BLaER1 treated with 17β-estradiol and CSF1 and Interleukin-3, amounts not matched to agents 10 nM and 100 nM (cell line): Measurements from ENCODE around the gene GATA1.

Experiments used
- H3K27ac ChIP-seq, 11 experiments: shearing (Covaris generic); formaldehyde crosslinking; 2 replicates each; pipeline ENCODE4 v1.8.1; 2022
- H3K27me3 ChIP-seq, 11 experiments: shearing (Covaris generic); formaldehyde crosslinking; 2 replicates each; pipeline ENCODE4 v1.8.1; 2022
- H3K36me3 ChIP-seq, 11 experiments: shearing (Covaris generic); formaldehyde crosslinking; 2 replicates each; pipeline ENCODE4 v1.8.1; 2022
- H3K4me1 ChIP-seq, 10 experiments: shearing (Covaris generic); formaldehyde crosslinking; 2 replicates each; pipeline ENCODE4 v1.8.1; 2022
- H3K4me2 ChIP-seq, 11 experiments: shearing (Covaris generic); formaldehyde crosslinking; 2 replicates each; pipeline ENCODE4 v1.8.1; 2022
- H3K4me3 ChIP-seq, 10 experiments: shearing (Covaris generic); formaldehyde crosslinking; 2 replicates each; pipeline ENCODE4 v1.8.1; 2022
- H3K9ac ChIP-seq, 11 experiments: shearing (Covaris generic); formaldehyde crosslinking; 2 replicates each; pipeline ENCODE4 v1.8.1; 2022
- H3K9me3 ChIP-seq, 11 experiments: shearing (Covaris generic); formaldehyde crosslinking; replicated peaks in 1 of 11; 2 replicates each; pipeline ENCODE4 v1.8.1; 2022
- H4K20me1 ChIP-seq, 11 experiments: shearing (Covaris generic); formaldehyde crosslinking; 2 replicates each; pipeline ENCODE4 v1.8.1; 2022
- Cebpa-rat ChIP-seq, 11 experiments: shearing (Covaris generic); IDR thresholded peaks; 2 replicates each; pipeline ENCODE4 v1.8.1; 2022

The GATA1 gene

DNA sequence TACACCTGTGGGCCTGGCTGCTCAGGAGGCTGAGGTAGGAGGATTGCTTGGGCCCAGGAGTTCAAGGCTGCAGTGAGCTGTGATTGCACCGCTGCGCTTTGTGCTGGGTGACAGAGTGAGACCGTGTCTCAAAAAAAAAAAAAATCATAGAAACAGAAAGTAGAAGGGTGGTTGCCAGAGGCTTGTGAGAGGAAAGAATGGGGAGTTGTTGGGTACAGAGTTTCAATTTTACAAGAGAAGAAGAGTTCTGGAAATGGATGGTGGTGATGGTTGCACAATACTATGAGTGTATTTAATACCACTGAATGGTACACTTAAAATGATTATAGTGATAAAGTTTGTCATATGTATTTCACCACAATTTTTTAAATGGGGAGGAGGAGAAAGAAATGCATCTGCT, 35.0 kb upstream of the GATA1 start:
- Histone ChIP-seq H3K4me1 (peaks cover 0 to 6% (median 0%) of the 10 kb centered on the region in 10 experiments; a peak in 4 of 20 replicates), H3K27ac (no peak overlapping the region), H3K27me3 (peaks cover 18 to 81% (median 52%) of the 10 kb centered on the region in 11 experiments; a peak in 21 of 22 replicates), H3K9me3 (no peaks in the 10 kb centered on the region), H4K20me1 (peaks cover 0 to 7% (median 0%) of the 10 kb centered on the region in 11 experiments; a peak in 2 of 22 replicates), H3K4me3 (no peak overlapping the region), H3K36me3 (no peaks in the 10 kb centered on the region), H3K9ac (no peak overlapping the region), H3K4me2 (no peak overlapping the region)
- TF ChIP-seq Cebpa-rat (IDR thresholded peaks at IDR 0.05), result peak in 3 of 11 experiments; percentile 25 to 34 (median 29); a peak in 1 of 22 replicates

DNA sequence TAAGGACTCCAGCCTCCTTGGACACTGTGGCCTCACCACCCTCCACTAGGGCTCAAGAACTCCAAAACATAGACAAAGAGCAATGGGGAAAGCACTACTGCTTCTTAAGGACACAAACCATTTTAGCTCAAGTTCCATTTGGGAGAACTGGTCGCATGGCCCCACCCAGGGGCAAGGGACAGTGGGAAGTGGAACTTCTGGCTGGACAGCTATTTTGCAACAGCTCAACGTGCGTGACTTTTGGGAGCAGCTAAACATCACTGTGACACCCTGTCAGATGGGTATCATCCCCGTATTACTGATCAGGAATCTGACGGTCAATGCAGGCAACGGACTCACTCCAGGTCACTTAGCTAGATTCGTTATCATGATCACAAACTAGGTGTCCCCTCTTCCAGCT, 33.9 kb upstream of the GATA1 start:
- H3K9ac ChIP-seq, result no peak overlapping the region
- H3K27me3 ChIP-seq, result peaks cover 24 to 84% (median 58%) of the 10 kb centered on the region in 11 experiments; a peak in 21 of 22 replicates
- H3K4me1 ChIP-seq, result peaks cover 0 to 3% (median 0%) of the 10 kb centered on the region in 10 experiments; a peak in 4 of 20 replicates
- TF ChIP-seq Cebpa-rat (IDR thresholded peaks at IDR 0.05), result no peak
- H3K4me2 ChIP-seq, result no peak overlapping the region
- H3K9me3 ChIP-seq, result no peaks in the 10 kb centered on the region
- H4K20me1 ChIP-seq, result peaks cover 0 to 7% (median 0%) of the 10 kb centered on the region in 11 experiments; a peak in 2 of 22 replicates
- H3K27ac ChIP-seq, result no peak overlapping the region
- H3K4me3 ChIP-seq, result no peak overlapping the region
- no peaks in the 10 kb centered on the region for H3K36me3 ChIP-seq

DNA sequence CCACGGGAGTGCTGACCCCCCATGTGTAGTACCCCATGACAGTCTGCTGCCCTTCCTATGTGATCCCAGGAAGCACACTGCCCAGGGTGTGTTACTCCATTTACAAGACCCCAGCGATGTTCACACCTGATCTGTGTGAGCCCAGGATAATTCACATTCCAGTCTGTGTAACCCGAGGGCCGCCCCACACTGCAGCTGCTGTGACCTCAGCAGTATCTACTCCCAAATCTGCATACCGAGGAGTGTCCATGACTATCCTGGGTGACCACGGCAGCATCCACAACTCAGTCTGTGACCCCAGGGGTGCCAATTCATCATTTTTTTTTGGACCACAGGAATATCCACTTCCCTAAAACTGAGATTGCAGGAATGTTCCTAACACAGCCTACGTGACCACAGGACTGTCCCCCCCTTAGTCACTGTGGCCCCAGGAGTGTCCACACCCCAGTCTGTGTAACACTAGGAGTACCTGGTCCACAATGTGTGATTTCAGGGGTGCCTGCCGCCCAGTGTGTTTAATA, 32.6 kb upstream of the GATA1 start:
- no peaks in the 10 kb centered on the region for H3K36me3 ChIP-seq
- H3K27ac ChIP-seq, result no peak overlapping the region
- no peak for TF ChIP-seq Cebpa-rat (IDR thresholded peaks at IDR 0.05)
- peaks cover 33 to 84% (median 61%) of the 10 kb centered on the region in 11 experiments; a peak in 21 of 22 replicates for H3K27me3 ChIP-seq
- H3K9me3 ChIP-seq, result no peaks in the 10 kb centered on the region
- H3K4me1 ChIP-seq, result no peaks in the 10 kb centered on the region
- H3K9ac ChIP-seq, result no peak overlapping the region
- peak overlapping the region in 1 of 11 experiments; percentile 7; a peak in 1 of 22 replicates for H3K4me2 ChIP-seq
- no peak overlapping the region for H3K4me3 ChIP-seq
- H4K20me1 ChIP-seq, result peaks cover 0 to 7% (median 0%) of the 10 kb centered on the region in 11 experiments; a peak in 2 of 22 replicates

DNA sequence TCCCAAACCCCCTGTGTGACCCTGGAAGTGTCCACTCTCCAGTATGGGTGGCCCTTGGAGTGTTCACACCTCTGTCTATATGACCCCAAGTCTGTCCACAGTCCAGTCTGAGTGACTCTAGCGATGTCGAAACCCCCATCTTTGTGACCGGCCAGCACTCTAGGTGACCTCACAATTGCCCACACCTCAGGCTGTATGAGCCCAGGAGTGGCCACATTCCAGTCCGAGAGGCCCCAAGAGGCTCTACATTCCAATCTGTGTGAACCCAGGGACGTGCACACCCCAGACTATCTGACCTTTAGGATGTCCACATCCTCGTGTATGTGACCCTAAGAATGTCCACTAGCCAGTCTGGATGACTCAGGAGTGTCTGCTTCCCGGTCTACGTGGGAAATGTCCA, 32.2 kb upstream of the GATA1 start:
- no peaks in the 10 kb centered on the region for H3K9me3 ChIP-seq
- peaks cover 33 to 84% (median 65%) of the 10 kb centered on the region in 11 experiments; a peak in 21 of 22 replicates for H3K27me3 ChIP-seq
- no peak overlapping the region for H3K9ac ChIP-seq
- no peak overlapping the region for H3K4me2 ChIP-seq
- H3K4me1 ChIP-seq, result no peaks in the 10 kb centered on the region
- TF ChIP-seq Cebpa-rat (IDR thresholded peaks at IDR 0.05), result no peak
- no peak overlapping the region for H3K4me3 ChIP-seq
- peaks cover 0 to 7% (median 0%) of the 10 kb centered on the region in 11 experiments; a peak in 2 of 22 replicates for H4K20me1 ChIP-seq
- no peaks in the 10 kb centered on the region for H3K36me3 ChIP-seq
- no peak overlapping the region for H3K27ac ChIP-seq

DNA sequence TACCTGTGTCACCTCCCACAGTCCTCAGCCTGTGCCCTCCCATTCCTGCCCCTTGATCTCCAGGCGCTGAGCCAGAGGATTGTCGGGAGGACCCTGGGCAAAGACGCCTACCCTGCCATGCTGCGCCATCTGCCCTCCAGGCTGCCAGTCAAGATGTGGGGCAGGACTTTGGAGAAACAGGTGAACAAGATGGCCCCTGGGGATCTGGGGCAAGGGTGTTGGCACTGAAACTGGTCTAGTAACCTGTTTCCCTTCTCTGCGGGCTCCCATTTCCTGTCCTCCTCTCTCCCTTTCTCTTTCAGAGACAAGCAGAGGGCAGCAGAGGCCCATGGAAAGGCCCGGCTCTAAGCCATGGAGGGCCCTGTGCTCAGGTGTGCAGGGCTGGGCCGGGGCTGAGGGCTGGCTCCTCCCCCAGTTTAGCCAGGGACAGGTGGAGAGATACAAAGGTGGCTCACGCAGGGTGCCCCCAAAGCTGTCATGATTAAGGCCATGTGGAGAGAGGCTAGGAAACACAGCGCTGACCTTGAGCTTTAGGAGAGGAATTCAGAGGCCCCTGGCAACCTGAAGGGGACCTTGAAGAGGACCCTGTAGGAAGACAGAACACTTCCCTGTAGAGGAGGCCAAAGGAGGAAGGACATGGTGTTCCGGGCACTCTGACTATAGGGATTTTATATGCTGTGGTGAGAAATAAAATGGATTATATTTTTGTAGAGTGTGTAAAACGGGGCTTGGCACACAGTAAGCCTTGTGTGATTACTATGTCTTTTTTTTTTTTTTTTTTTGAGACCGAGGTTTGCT, 24.5 kb upstream of the GATA1 start, which contains the start of gene GLOD5:
GLOD5 (plus strand) TSS at position 74 of the 798 bp plus-strand sequence; CDS start at position 118, 44 bp downstream.
- Histone ChIP-seq H3K27me3 (peaks cover 27 to 87% (median 68%) of the 10 kb centered on the region in 11 experiments), H3K4me1 (peaks cover 0 to 4% (median 0%) of the 10 kb centered on the region in 10 experiments; a peak in 2 of 20 replicates), H4K20me1 (no peaks in the 10 kb centered on the region; a peak in 1 of 22 replicates), H3K36me3 (no peaks in the 10 kb centered on the region), H3K4me2 (no peak within 1 kb of the TSS), H3K4me3 (no peak within 1 kb of the TSS), H3K9ac (no peak within 1 kb of the TSS), H3K9me3 (no peaks in the 10 kb centered on the region), H3K27ac (no peak within 1 kb of the TSS)
- no peak for TF ChIP-seq Cebpa-rat (IDR thresholded peaks at IDR 0.05)

DNA sequence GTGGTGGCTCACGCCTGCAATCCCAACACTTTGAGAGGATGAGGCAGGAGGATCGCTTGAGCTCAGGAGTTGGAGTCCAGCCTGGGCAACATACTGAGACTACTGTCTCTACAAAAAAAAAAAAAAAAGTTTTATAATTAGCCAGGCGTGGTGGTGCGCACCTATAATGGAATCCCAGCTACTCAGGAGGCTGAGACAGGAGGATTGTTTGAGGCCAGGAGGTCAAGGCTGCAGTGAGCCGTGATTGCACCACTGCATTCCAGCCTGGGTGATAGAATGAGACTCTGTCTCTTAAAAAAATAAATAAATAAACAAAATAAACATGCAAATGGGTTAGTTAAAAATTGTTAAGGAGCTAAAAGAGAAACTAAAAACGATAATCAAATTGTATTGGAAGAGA, 17.2 kb upstream of the GATA1 start:
- no peaks in the 10 kb centered on the region for H4K20me1 ChIP-seq
- H3K4me1 ChIP-seq, result no peaks in the 10 kb centered on the region
- no peak for TF ChIP-seq Cebpa-rat (IDR thresholded peaks at IDR 0.05)
- peaks cover 36 to 83% (median 68%) of the 10 kb centered on the region in 11 experiments for H3K27me3 ChIP-seq
- H3K9me3 ChIP-seq, result no peaks in the 10 kb centered on the region
- H3K4me3 ChIP-seq, result no peak overlapping the region
- no peaks in the 10 kb centered on the region for H3K36me3 ChIP-seq
- no peak overlapping the region for H3K4me2 ChIP-seq
- H3K27ac ChIP-seq, result no peak overlapping the region
- H3K9ac ChIP-seq, result no peak overlapping the region

DNA sequence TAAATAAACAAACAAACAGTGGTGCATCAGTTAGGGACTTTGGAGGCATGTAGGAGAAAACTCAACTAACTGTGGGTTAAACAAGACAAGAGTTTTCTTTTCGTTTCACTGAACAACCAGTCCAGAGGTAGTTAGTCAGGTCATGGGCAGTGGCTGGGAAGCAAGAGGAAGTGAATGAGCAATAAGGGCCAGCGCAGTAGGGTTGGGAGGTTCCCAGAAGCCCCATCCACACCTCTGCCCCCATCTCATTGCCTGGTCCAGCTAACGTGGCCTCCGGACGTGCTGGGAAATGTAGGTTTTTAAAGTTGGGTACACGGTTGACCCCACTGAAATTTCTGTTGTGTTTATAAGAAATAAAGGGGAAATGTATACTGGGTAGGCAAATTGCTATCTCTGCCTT, 16.1 kb upstream of the GATA1 start:
- Histone ChIP-seq H3K36me3 (no peaks in the 10 kb centered on the region), H4K20me1 (no peaks in the 10 kb centered on the region), H3K27me3 (peaks cover 45 to 84% (median 72%) of the 10 kb centered on the region in 11 experiments), H3K4me3 (no peak overlapping the region), H3K9ac (no peak overlapping the region), H3K4me2 (no peak overlapping the region), H3K4me1 (no peaks in the 10 kb centered on the region), H3K9me3 (no peaks in the 10 kb centered on the region), H3K27ac (no peak overlapping the region)
- TF ChIP-seq Cebpa-rat (IDR thresholded peaks at IDR 0.05), result no peak

DNA sequence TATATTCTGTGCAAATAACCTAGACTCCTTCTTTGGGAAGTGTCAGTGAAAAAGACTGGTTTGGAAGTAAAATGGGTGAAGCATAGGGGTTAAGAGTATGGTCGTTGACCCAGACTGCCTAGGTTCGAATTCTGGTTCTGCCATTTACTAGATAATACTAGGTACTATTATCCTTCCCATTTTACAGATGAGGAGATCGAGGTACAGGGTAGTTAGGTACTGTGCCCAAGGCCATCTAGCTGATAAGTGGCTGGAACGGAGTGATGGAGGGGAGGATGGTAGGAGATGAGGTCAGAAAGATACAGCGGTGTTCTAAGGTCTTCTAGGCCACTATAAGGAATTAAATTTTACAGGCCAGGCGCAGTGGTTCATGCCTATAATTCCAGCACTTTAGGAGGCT, 13.8 kb upstream of the GATA1 start:
- Histone ChIP-seq H3K4me2 (no peak overlapping the region), H3K27ac (no peak overlapping the region), H3K27me3 (peaks cover 59 to 99% (median 92%) of the 10 kb centered on the region in 11 experiments), H3K36me3 (no peaks in the 10 kb centered on the region), H4K20me1 (no peaks in the 10 kb centered on the region), H3K9ac (no peak overlapping the region), H3K4me3 (no peak overlapping the region), H3K9me3 (no peaks in the 10 kb centered on the region), H3K4me1 (no peaks in the 10 kb centered on the region)
- TF ChIP-seq Cebpa-rat (IDR thresholded peaks at IDR 0.05), result no peak

DNA sequence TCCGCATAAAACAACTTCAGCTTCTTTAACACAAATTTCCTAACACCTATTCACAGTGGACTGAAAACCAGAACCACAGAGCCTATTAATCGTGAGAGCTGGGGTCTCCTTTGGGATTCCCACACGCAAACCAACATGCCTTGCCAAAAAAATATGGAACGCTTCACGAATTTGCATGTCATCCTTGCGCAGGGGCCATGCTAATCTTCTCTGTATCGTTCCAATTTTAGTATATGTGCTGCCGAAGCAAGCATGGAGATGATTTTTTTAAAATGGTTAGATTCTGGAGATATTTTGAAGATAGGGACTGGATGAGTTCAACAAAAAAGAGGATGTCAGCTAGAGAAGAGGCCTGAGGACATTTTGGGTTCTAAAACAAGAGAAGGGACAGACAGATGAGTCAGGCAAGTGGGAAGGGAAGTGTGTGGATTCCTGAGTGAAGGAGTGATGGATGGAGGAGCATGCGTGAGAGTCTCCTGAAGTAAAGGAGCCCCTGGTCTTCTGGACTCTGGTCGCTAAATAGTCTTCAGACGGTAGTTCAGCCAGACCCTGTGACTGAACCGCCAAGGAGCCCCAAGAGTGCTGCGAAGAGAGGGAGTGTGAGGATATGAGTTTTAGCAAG, 9.5 kb upstream of the GATA1 start:
- H4K20me1 ChIP-seq, result no peaks in the 10 kb centered on the region
- H3K4me2 ChIP-seq, result no peak overlapping the region
- no peak for TF ChIP-seq Cebpa-rat (IDR thresholded peaks at IDR 0.05)
- no peaks in the 10 kb centered on the region for H3K4me1 ChIP-seq
- H3K9ac ChIP-seq, result no peak overlapping the region
- H3K36me3 ChIP-seq, result no peaks in the 10 kb centered on the region
- H3K27ac ChIP-seq, result no peak overlapping the region
- H3K4me3 ChIP-seq, result no peak overlapping the region
- 0 out of 22 replicates have a peak, but pooled peaks cover 0 to 4% (median 0%) of the 10 kb centered on the region in 11 experiments for H3K9me3 ChIP-seq
- peaks cover 65 to 97% (median 90%) of the 10 kb centered on the region in 11 experiments for H3K27me3 ChIP-seq
